Ovary (tissue), 3 donors: ENCODE measurements around the gene ANK3.

Source experiments
- EP300 ChIP-seq: sonication (generic); formaldehyde crosslinking; IDR thresholded peaks from one replicate; pipeline ENCODE4 v1.6.1; 2017; ENCODE audit warnings: antibody characterized with exemption
- TF ChIP-seq, protein P1 (sequence below), 3 donors: fragments of 450-650 bp in 2 of 3; fragments of 200-600 bp in 1 of 3; IDR thresholded peaks; one replicate each; pipeline versions ENCODE4 v1.5.1 to v1.8.0; 2016 to 2022; ENCODE audit warnings: antibody characterized with exemption in 3 of 3, mild to moderate bottlenecking in 1 of 3
- donor health status: DM: no; HTN: no; CAD: no.

DNA sequence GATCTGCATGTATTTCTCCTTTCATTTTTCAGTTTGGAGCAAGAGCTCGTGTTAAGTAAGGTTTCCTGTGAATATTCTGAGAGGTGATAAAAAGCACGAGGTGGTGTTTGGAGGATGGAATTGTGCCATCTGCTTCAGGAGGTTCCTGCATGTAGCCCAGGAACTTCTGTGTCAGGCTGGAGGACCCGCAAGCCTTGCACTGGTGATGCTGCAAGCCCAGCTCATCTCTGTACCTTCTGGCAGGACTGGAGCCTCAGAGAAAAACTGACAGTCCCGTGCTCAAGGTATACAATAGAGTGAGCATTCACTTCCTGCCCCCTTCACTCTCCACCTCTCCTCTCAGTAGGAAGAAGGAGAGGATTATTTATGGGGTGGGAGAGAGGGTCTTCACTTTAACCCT, 242.7 kb downstream of the ANK3 start:
- TF ChIP-seq EP300 = no peak
- TF ChIP-seq, protein P1, sequence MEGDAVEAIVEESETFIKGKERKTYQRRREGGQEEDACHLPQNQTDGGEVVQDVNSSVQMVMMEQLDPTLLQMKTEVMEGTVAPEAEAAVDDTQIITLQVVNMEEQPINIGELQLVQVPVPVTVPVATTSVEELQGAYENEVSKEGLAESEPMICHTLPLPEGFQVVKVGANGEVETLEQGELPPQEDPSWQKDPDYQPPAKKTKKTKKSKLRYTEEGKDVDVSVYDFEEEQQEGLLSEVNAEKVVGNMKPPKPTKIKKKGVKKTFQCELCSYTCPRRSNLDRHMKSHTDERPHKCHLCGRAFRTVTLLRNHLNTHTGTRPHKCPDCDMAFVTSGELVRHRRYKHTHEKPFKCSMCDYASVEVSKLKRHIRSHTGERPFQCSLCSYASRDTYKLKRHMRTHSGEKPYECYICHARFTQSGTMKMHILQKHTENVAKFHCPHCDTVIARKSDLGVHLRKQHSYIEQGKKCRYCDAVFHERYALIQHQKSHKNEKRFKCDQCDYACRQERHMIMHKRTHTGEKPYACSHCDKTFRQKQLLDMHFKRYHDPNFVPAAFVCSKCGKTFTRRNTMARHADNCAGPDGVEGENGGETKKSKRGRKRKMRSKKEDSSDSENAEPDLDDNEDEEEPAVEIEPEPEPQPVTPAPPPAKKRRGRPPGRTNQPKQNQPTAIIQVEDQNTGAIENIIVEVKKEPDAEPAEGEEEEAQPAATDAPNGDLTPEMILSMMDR (IDR thresholded peaks at IDR 0.05) = no peak
